GM23248 (cell line): ENCODE data around the gene SEC31B. TPM values are rescaled to one million over a fixed set of nuclear protein-coding genes. Genes with fewer than 3 reads are reported as not detected.

Experiments used
- DNase-seq: peaks from one replicate; pipeline ENCODE4 v3.0.0-alpha.2; 2015
- H2AFZ ChIP-seq: fragments of 200-600 bp; sonication (generic); 2 replicates; pipeline ENCODE4 v1.6.1; 2016; ENCODE audit warnings: antibody characterized with exemption
- H3F3A ChIP-seq: fragments of 200-600 bp; sonication (generic); 2 replicates; pipeline ENCODE4 v1.6.1; 2016; ENCODE audit warnings: mild to moderate bottlenecking, antibody characterized with exemption, mixed run types; ENCODE audit not compliant: insufficient read depth
- H3K27ac ChIP-seq: fragments of 200-600 bp; sonication (generic); 2 replicates; pipeline ENCODE4 v1.5.1; 2016; ENCODE audit warnings: mild to moderate bottlenecking
- H3K27me3 ChIP-seq: fragments of 200-600 bp; sonication (generic); replicated peaks from 2 replicates; pipeline ENCODE4 v1.6.1; 2016; ENCODE audit warnings: mild to moderate bottlenecking; ENCODE audit not compliant: insufficient read depth
- H3K36me3 ChIP-seq: fragments of 200-600 bp; sonication (generic); 2 replicates; pipeline ENCODE4 v1.6.1; 2016; ENCODE audit warnings: low read depth, mild to moderate bottlenecking
- H3K4me1 ChIP-seq: fragments of 200-600 bp; sonication (generic); 2 replicates; pipeline ENCODE4 v1.6.1; 2016; ENCODE audit warnings: mild to moderate bottlenecking; ENCODE audit not compliant: insufficient read depth
- H3K4me2 ChIP-seq: fragments of 200-600 bp; sonication (generic); one replicate; pipeline ENCODE4 v1.6.1; 2016; ENCODE audit warnings: mild to moderate bottlenecking; ENCODE audit not compliant: unreplicated experiment
- H3K4me3 ChIP-seq: fragments of 200-600 bp; sonication (generic); 2 replicates; pipeline ENCODE4 v1.5.1; 2016; ENCODE audit warnings: mild to moderate bottlenecking
- H3K79me2 ChIP-seq: fragments of 200-600 bp; sonication (generic); 2 replicates; pipeline ENCODE4 v1.6.1; 2016; ENCODE audit warnings: mild to moderate bottlenecking; ENCODE audit not compliant: insufficient read depth
- H3K9ac ChIP-seq: fragments of 200-600 bp; sonication (generic); 2 replicates; pipeline ENCODE4 v1.6.1; 2016; ENCODE audit warnings: mild to moderate bottlenecking
- H3K9me2 ChIP-seq: fragments of 200-600 bp; sonication (generic); 2 replicates; pipeline ENCODE4 v1.6.1; 2016; ENCODE audit warnings: mixed run types, mild to moderate bottlenecking, moderate library complexity; ENCODE audit not compliant: insufficient read depth
- H3K9me3 ChIP-seq: fragments of 200-600 bp; sonication (generic); one replicate; pipeline ENCODE4 v1.6.1; 2017; ENCODE audit warnings: low read depth
- H4K20me1 ChIP-seq: fragments of 200-600 bp; sonication (generic); 2 replicates; pipeline ENCODE4 v1.6.0; 2016; ENCODE audit not compliant: insufficient read depth
- EZH2 ChIP-seq: fragments of 200-600 bp; sonication (generic); IDR thresholded peaks from 2 replicates; pipeline ENCODE4 v1.6.1; 2018; ENCODE audit warnings: antibody characterized with exemption, mild to moderate bottlenecking; ENCODE audit not compliant: insufficient read depth, poor library complexity, severe bottlenecking
- EZH2phosphoT487 ChIP-seq: fragments of 200-600 bp; sonication (generic); IDR thresholded peaks from 2 replicates; pipeline ENCODE4 v1.6.1; 2018; ENCODE audit warnings: antibody characterized with exemption, moderate library complexity, mild to moderate bottlenecking, low read depth; ENCODE audit not compliant: insufficient read depth
- WGBS, 2 experiments: methylation state at CpG; one replicate each; pipeline ENCODE4 v1.1.6; 2015 to 2017; ENCODE audit warnings: low lambda C conversion rate in 2 of 2, low coverage in 1 of 2; ENCODE audit errors: missing lambda C conversion rate in 2 of 2; 5-methylcytosine and 5-hydroxymethylcytosine counted together
- in situ Hi-C: fragments of 300-500 bp; cut with MboI; formaldehyde crosslinking; loops from 2 replicates; pipeline ENCODE4 v1.15.0; 2020
- polyA plus RNA-seq: library from polyadenylated mRNA; unstranded; fragments of >200 nt; fragmentation: Nextera tagmentation; extraction: Ambion mirVana; gene quantifications from 2 replicates; pipeline ENCODE4 v1.2.1, GENCODE V29; 2016
- total RNA-seq: library from RNA; depleted of rRNA; stranded (reverse); fragments of >200 nt; shearing (Covaris generic); gene quantifications from 2 replicates; pipeline ENCODE4 v1.2.3, GENCODE V29; 2014

Gene SEC31B
- total and polyA plus RNA-seq, 2 experiments from 2014 or later, result 2.5 to 4.5 TPM

- in situ Hi-C loops, result no loop called here
- Histone ChIP-seq H3K4me2 (peak within 1 kb of the TSS; percentile 95), H3K36me3 (no peaks in the 10 kb centered on the region), H3K9me3 (no peaks in the 10 kb centered on the region), H2AFZ (peak within 1 kb of the TSS; percentile 100), H3F3A (no peaks in the 10 kb centered on the region), H3K9me2 (no peaks in the 10 kb centered on the region), H4K20me1 (0 out of 2 replicates have a peak, but pooled peaks cover 3% of the 10 kb centered on the region), H3K4me1 (peaks cover 19% of the 10 kb centered on the region), H3K27ac (0 out of 2 replicates have a peak within 1 kb of the TSS, but pooled peaks have one; percentile 1), H3K79me2 (peaks cover 61% of the 10 kb centered on the region), H3K9ac (peak within 1 kb of the TSS; percentile 82), H3K27me3 (no peaks in the 10 kb centered on the region), H3K4me3 (peak within 1 kb of the TSS; percentile 93)
- peak; percentile 97 for DNase-seq
- 1 to 2% methylated on average over 34 to 35 of the region's 35 CpGs for WGBS, 2 experiments
- TF ChIP-seq EZH2phosphoT487 (no peak), EZH2 (no peak)
Measured at GRCh38 chr10:100535715-100536353, 16.2 kb upstream of the SEC31B start, which contains the start of gene HIF1AN. HIF1AN (plus strand) TSS chr10:100535943; CDS start chr10:100535959, 16 bp downstream.

- no peaks in the 10 kb centered on the region for H3K36me3 ChIP-seq
- TF ChIP-seq EZH2 (no peak), EZH2phosphoT487 (no peak)
- H3K4me2 ChIP-seq, result peak overlapping the region; percentile 95
- no peak overlapping the region for H3K27ac ChIP-seq
- peak overlapping the region; percentile 100 for H2AFZ ChIP-seq
- H3K4me3 ChIP-seq, result peak overlapping the region; percentile 93
- 0 out of 2 replicates have a peak, but pooled peaks cover 3% of the 10 kb centered on the region for H4K20me1 ChIP-seq
- no peaks in the 10 kb centered on the region for H3K9me3 ChIP-seq
- peaks cover 19% of the 10 kb centered on the region for H3K4me1 ChIP-seq
- H3K27me3 ChIP-seq, result no peaks in the 10 kb centered on the region
- peak overlapping the region; percentile 82 for H3K9ac ChIP-seq
- H3K9me2 ChIP-seq, result no peaks in the 10 kb centered on the region
- DNase-seq, result no peak
- H3F3A ChIP-seq, result no peaks in the 10 kb centered on the region
- 50% methylated on average over 4 of the region's 4 CpGs for WGBS, 2 experiments
- H3K79me2 ChIP-seq, result peaks cover 58% of the 10 kb centered on the region
- in situ Hi-C loops, result no loop called here
Measured at GRCh38 chr10:100535338-100535714, 15.7 kb upstream of the SEC31B start.

DNA sequence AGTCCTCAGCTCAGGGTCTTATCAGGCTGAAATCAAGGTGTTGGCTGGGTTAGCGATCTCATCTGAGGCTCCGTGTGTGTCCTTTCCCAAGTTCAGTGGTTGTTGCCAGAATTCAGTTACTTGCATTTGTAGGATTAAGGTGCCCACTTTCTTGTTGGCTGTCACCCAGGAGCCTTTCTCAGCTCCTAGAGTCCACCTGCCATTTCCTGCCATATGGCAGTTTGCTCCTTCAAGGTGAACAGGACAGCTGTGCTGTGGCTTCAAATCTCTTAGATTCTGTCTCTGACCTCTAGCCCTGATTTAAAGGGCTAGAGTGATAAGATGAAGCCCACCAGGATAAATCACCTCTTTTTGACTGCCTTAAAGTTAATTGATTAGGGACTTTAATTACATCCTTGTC lies 15.1 kb upstream of the SEC31B start:
- in situ Hi-C loops, result no loop called here
- H3K4me1 ChIP-seq, result peaks cover 19% of the 10 kb centered on the region
- peaks cover 58% of the 10 kb centered on the region for H3K79me2 ChIP-seq
- H3K36me3 ChIP-seq, result no peaks in the 10 kb centered on the region
- H3K4me3 ChIP-seq, result no peak overlapping the region
- H2AFZ ChIP-seq, result peak overlapping the region; percentile 100
- H3K9me2 ChIP-seq, result no peaks in the 10 kb centered on the region
- no peak overlapping the region for H3K27ac ChIP-seq
- no peaks in the 10 kb centered on the region for H3K9me3 ChIP-seq
- H3F3A ChIP-seq, result no peaks in the 10 kb centered on the region
- no peak for DNase-seq
- H3K27me3 ChIP-seq, result no peaks in the 10 kb centered on the region
- TF ChIP-seq EZH2phosphoT487 (no peak), EZH2 (no peak)
- 44 to 56% methylated on average over 2 of the region's 2 CpGs for WGBS, 2 experiments
- no peak overlapping the region for H3K9ac ChIP-seq
- H3K4me2 ChIP-seq, result no peak overlapping the region
- H4K20me1 ChIP-seq, result 0 out of 2 replicates have a peak, but pooled peaks cover 3% of the 10 kb centered on the region

GRCh38 chr10:100531761-100532160 lies 12.1 kb upstream of the SEC31B start:
- H3K4me1 ChIP-seq, result peaks cover 13% of the 10 kb centered on the region

More at GRCh38 chr10:100531761-100532160, 12.1 kb upstream of the SEC31B start:
- Histone ChIP-seq H3K27me3 (no peaks in the 10 kb centered on the region), H2AFZ (no peak overlapping the region), H4K20me1 (no peaks in the 10 kb centered on the region), H3K4me2 (no peak overlapping the region), H3K9me3 (no peaks in the 10 kb centered on the region), H3K36me3 (no peaks in the 10 kb centered on the region), H3K79me2 (peaks cover 54% of the 10 kb centered on the region), H3K4me3 (no peak overlapping the region), H3K27ac (no peak overlapping the region), H3K9ac (no peak overlapping the region), H3K9me2 (no peaks in the 10 kb centered on the region), H3F3A (no peaks in the 10 kb centered on the region)
- no peak for DNase-seq
- in situ Hi-C loops, result no loop called here
- no peak for TF ChIP-seq EZH2phosphoT487
- TF ChIP-seq EZH2, result no peak
